D721Med (cell line): ENCODE measurements around the gene BHLHE41.
A peak's percentile ranks its signal among the peaks of the same experiment; 100 is the strongest.

ENCODE experiments used
- DNase-seq: peaks from one replicate; pipeline ENCODE4 v3.0.0; 2011; ENCODE audit warnings: low spot score; ENCODE audit not compliant: insufficient read length
- FAIRE-seq: peaks from 2 replicates; lab custom pipeline; 2011; peaks lifted over from hg19 to GRCh38; lab: Jason Lieb, UNC
- TF ChIP-seq, protein P1 (sequence below): IDR thresholded peaks from 2 replicates; pipeline ENCODE4 v1.5.1; 2012; ENCODE audit warnings: mild to moderate bottlenecking, control low read depth; ENCODE audit not compliant: insufficient read depth; ENCODE audit errors: missing control alignments

BHLHE41 gene

DNA sequence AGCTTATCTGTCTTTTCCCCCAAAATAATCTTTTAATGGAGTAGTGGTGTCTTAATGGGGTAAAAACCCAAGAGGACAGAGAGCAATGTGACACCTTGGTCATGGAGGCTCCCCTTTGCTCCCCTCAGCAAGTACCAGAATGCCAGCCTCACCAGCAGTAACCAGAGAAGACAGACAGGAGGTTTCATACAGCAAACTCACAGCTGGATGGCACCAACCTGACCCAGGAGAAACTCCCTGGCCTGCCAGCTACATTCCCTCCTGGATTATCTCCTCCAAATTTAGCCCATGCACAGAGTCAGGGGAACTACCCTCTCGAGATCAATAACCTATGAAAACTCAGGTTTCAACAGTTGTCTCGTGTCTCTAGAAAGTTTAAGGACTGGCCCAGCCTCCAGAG is 15.9 kb downstream of the BHLHE41 start:
- FAIRE-seq (no peak), DNase-seq (no peak)
- TF ChIP-seq, protein P1, sequence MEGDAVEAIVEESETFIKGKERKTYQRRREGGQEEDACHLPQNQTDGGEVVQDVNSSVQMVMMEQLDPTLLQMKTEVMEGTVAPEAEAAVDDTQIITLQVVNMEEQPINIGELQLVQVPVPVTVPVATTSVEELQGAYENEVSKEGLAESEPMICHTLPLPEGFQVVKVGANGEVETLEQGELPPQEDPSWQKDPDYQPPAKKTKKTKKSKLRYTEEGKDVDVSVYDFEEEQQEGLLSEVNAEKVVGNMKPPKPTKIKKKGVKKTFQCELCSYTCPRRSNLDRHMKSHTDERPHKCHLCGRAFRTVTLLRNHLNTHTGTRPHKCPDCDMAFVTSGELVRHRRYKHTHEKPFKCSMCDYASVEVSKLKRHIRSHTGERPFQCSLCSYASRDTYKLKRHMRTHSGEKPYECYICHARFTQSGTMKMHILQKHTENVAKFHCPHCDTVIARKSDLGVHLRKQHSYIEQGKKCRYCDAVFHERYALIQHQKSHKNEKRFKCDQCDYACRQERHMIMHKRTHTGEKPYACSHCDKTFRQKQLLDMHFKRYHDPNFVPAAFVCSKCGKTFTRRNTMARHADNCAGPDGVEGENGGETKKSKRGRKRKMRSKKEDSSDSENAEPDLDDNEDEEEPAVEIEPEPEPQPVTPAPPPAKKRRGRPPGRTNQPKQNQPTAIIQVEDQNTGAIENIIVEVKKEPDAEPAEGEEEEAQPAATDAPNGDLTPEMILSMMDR, result no peak

DNA sequence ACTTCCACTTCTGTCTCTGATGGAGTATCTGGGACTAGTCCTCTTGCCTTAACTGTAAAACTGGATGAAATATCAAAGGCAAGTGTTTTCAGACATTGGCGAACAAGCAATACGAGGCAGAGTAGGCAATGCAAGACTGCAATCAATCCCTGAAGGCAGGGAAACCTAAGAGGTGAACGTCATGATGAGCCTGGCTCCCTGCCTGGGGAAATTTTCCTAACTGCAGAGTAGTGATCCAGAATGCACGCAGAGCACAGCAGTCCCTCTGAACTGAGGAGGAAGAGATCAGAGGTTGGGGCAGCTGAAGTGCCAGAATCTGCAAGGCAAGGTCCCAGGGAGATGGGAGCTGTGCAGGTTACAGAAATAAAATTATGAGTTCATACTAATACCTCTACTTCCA is 18.5 kb downstream of the BHLHE41 start:
- DNase-seq (no peak), FAIRE-seq (no peak)
- TF ChIP-seq, protein P1, result no peak

DNA sequence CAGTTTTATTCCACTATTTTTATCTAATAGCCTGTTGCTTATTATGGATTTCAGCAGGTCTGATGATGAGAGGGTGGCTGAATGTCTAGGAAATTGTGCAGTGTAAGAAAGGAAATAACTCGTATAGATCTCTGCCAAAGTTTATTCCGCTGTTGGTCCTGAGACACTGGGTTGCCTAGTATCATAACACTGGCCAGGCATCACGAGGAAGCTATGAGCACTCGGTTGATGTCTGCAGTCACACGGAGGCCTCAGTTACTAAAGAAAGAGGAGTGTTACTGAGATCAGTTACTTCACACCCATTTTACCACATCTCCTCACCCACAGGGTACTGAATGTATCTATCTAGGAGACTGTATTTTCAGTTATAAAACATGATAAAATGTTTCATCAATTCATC is 21.9 kb downstream of the BHLHE41 start:
- DNase-seq, result no peak
- TF ChIP-seq, protein P1, result no peak
- FAIRE-seq, result no peak

DNA sequence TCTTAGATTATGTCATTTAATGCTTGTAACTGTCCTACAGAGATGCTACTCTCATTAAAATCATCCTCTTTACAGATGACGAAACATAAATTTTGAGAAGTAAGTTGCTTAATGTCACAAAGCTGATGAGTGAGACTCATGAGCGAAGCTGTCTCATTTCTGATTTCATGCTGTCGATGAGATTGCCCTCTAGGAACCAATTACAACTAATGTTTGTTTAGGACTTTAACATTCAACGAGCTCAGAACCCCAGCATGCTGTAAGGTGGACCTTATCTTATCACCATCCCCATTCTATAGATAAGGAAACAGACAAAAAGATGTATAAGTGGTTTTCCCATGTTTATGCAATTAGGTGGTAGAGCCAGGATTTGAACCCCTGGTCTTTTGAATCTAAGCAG is 23.1 kb downstream of the BHLHE41 start:
- FAIRE-seq (no peak), DNase-seq (no peak)
- TF ChIP-seq, protein P1, result no peak

DNA sequence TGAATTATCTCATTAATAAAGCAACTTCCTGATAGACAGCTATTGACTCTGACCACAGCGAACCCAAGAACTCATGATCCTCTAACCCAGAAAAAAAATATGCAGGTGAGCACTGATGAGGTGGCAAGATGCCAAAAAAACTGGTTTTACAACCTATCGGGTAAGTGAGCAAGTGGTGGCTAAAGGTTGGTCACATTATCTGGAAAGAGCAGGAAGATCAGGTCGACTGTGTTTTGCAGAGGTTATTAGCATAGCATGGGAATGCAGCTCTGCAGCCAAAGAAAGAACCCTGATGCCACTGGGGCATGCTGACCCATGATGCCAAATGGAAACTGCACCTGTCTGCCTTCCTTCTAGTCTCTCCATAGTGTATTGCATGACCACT is 23.5 kb downstream of the BHLHE41 start:
- TF ChIP-seq, protein P1, result no peak
- FAIRE-seq (no peak), DNase-seq (no peak)

DNA sequence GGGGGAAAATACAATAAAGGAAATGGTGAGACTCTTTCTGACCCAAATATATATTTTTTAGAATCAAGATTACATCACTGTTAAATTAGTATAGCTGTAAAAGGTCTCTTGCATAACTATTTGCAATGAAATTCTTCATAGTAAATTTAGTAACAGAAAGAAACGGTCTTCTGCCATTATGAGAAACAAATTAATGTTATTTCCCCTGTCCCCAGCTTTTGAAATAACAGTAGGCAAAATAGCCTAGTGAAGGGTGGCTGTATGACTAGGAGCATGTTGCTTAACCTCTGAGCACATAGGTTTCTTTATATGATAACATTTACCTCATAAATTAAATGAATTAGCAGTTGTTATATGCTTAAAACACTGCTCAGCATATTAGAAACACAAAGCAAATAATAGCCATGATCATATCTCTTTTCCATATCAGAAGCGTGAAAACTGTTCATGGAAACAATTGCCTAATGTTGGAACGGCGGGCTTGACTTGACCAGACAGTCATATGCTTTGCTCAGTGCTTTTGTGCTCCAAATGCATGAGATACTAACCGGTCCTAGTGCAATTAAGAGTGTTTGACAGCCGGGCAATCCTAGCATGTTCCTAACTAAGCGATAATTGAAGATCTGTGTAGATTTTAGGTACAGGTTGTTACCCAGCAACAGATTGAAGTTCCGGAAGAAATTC is 24.0 kb downstream of the BHLHE41 start:
- DNase-seq (no peak), FAIRE-seq (no peak)
- TF ChIP-seq, protein P1, result no peak

DNA sequence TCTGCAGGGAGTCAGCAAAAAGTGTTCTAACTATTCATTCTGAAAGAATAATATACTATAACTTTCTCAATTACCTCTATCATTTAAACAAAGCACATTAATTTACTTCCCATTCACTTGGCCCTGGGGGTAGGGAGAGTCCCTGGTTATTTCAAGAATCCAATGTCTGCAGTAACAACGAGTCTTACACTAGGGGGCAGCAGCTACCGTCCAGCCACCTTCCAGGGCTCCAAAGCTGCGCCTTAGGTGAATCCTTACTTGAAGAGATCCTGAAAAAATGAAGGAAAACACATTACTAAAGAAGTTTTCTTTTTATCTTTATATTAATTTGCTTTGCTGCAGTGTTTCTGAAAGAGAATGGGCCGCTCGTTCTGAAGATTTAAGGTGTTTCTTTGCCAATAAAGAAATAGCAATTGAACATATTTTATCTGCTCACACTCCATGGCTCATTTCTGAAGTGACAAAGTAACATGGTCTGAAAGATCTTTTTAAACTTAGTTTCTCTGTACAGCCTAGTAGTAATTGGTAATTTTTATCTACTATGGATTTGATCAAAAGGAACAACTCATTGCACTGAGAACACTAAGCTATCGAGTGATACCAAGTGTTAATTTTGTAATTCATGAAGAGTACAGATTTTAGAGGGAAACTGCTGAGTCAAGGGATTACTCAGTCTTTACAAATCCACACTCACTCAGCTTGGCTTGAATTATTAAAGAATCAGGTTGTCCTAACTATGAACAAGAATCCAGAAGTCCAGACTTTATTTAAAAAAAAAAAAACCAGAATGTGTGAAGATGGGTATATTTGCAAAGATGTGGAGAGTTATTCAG is 27.6 kb downstream of the BHLHE41 start:
- TF ChIP-seq, protein P1, result peak; percentile 97
- no peak for DNase-seq
- FAIRE-seq, result peak; percentile 51
